Measurements from ENCODE around the gene ABCF3.

The ABCF3 gene

GRCh38 chr3:184231671-184232070, 45.7 kb downstream of the ABCF3 start:
- H3K4me3 ChIP-seq (ENCODE audit: low read depth, low read length), result no peak overlapping the region
- no peak for DNase-seq (ENCODE audit: low read depth)
- no peak for TF ChIP-seq CTCF (IDR thresholded peaks at IDR 0.05; ENCODE audit: low read depth, low read length, missing control alignments)

- TF ChIP-seq CTCF (IDR thresholded peaks at IDR 0.05; ENCODE audit: low read depth, low read length, missing control alignments), result no peak
- no peak overlapping the region for H3K4me3 ChIP-seq (ENCODE audit: low read depth, low read length)
- no peak for DNase-seq (ENCODE audit: low read depth)
These were observed 47.3 kb downstream of the ABCF3 start for GRCh38 chr3:184233127-184233843.

GRCh38 chr3:184234224-184234623, 48.2 kb downstream of the ABCF3 start:
- H3K4me3 ChIP-seq (ENCODE audit: low read depth, low read length), result no peak overlapping the region
- no peak for TF ChIP-seq CTCF (IDR thresholded peaks at IDR 0.05; ENCODE audit: low read depth, low read length, missing control alignments)
- DNase-seq (ENCODE audit: low read depth), result no peak

GRCh38 chr3:184234671-184235380, 48.8 kb downstream of the ABCF3 start:
- DNase-seq (ENCODE audit: low read depth), result no peak
- TF ChIP-seq CTCF (IDR thresholded peaks at IDR 0.05; ENCODE audit: low read depth, low read length, missing control alignments), result no peak
- H3K4me3 ChIP-seq (ENCODE audit: low read depth, low read length), result no peak overlapping the region

GRCh38 chr3:184235381-184236032, 49.5 kb downstream of the ABCF3 start:
- no peak overlapping the region for H3K4me3 ChIP-seq (ENCODE audit: low read depth, low read length)
- no peak for TF ChIP-seq CTCF (IDR thresholded peaks at IDR 0.05; ENCODE audit: low read depth, low read length, missing control alignments)
- no peak for DNase-seq (ENCODE audit: low read depth)

- no peak overlapping the region for H3K4me3 ChIP-seq (ENCODE audit: low read depth, low read length)
- no peak for DNase-seq (ENCODE audit: low read depth)
- no peak for TF ChIP-seq CTCF (IDR thresholded peaks at IDR 0.05; ENCODE audit: low read depth, low read length, missing control alignments)
These were observed 50.0 kb downstream of the ABCF3 start for GRCh38 chr3:184236033-184236410.
